ENCODE measurements around the gene DCDC2.
"Not testable (repeated sequence)": the region's sequence is repeated elsewhere in the genome, so short reads cannot be mapped to it uniquely, and the experiment has no call there.

The DCDC2 gene

DNA sequence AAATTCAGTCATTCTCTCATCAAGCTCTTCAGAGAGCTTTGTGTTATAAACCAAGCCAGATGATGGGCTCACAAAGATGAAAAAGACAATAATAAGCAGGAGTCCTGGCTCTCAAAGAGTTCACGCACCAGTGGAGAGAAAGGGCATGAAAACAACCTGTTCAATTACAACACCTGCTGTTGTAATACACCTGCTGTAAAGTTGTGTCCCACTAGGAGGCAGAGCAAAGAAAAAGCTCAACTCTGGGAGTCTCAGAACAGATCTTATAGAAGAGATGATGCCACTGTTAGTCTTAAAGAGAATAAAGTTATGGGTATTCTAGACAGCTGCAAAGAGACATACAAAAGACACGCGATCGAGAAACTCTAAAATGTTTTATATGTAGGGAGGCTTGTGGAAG lies 100.6 kb downstream of the DCDC2 start:
- no peak for DNase-seq (ENCODE audit: low read depth)

DNA sequence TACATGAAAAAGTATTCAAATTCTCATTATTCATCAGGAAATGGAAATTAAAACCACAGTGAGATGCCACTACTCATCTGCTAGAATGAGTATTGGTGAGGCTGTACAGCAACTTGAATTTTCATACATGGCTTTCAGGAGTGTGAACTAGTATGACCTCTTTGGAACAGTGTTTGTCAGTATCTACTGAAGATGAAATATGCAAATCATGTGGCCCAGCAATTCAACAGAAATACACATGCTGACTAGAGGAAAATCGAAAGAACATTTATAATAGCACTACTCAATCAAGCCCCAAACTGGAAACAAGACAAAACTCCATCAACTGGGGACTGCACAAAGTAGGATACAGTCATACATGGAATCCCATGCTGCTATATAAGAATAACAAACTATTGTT lies 102.2 kb downstream of the DCDC2 start:
- DNase-seq (ENCODE audit: low read depth), result no peak

- no peak for DNase-seq (ENCODE audit: low read depth)
Observed at GRCh38 chr6:24253360-24253759, 104.5 kb downstream of the DCDC2 start.

- no peak for DNase-seq (ENCODE audit: low read depth)
Observed at GRCh38 chr6:24252280-24252679, 105.6 kb downstream of the DCDC2 start.

DNA sequence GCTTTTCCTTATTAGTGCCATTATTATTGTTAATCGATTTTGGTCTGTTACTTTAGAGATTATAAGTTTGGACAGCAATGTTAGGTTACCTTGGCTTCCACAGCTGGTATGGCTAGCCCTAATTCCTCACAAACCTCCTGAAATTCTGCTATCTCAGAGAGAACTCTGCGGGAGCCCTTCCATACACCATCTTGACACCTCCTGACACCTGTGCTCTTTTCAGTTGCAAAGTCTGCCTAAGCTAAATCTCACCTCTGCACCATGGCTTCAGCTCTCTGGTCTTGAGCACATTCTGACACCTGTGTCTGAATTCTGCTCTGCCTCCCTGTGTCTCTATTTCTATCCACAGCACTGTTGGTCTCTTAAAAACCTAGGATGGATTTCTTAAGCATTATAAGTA lies 106.5 kb downstream of the DCDC2 start:
- no peak for DNase-seq (ENCODE audit: low read depth)

DNA sequence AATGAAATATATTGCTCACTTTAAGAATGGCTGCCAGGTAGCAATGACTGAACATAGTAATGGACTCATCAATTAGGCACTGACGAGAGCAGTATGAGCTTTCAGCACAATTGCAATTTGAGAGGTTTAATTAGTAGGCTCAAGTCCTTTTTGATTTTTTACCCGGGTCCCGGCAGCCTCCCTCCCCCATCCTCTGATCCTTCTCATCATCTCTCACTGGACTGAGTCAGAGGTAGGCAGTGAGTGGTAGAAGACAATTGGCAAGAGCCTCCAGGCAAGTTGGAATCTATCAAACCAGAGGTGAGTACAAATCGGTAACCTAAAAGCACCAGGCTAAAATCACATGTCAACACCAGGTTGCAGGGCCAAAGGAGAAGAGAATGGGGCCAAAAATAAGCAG lies 107.9 kb downstream of the DCDC2 start:
- DNase-seq (ENCODE audit: low read depth), result no peak

DNA sequence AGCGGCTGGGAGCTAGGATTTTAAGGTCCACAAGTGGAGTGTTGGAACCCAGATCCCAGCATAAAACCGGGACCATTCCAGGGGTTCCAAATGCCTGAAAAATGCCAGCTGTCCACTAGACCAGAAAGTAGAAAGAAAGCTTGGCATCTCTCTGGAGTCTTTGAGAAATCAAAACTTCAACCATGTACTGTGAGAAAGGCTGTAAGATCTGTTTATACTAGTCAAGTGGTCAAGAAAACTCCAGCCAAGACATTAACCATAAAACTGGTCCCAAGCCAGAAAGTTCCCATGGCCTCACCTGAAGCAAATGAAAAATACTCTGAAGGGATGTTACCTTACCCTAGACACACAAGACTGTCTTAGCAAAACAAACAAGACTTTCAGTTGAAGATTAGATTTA lies 112.6 kb downstream of the DCDC2 start:
- no peak for DNase-seq (ENCODE audit: low read depth)

- no peak for DNase-seq (ENCODE audit: low read depth)
Observed at GRCh38 chr6:24242924-24243323, 114.9 kb downstream of the DCDC2 start.

- not testable (repeated sequence) for DNase-seq (ENCODE audit: low read depth)
Observed at GRCh38 chr6:24241779-24242178, 116.1 kb downstream of the DCDC2 start.

GRCh38 chr6:24240943-24241342 lies 116.9 kb downstream of the DCDC2 start:
- DNase-seq (ENCODE audit: low read depth), result no peak

GRCh38 chr6:24240380-24240928 lies 117.4 kb downstream of the DCDC2 start:
- DNase-seq (ENCODE audit: low read depth), result no peak

DNA sequence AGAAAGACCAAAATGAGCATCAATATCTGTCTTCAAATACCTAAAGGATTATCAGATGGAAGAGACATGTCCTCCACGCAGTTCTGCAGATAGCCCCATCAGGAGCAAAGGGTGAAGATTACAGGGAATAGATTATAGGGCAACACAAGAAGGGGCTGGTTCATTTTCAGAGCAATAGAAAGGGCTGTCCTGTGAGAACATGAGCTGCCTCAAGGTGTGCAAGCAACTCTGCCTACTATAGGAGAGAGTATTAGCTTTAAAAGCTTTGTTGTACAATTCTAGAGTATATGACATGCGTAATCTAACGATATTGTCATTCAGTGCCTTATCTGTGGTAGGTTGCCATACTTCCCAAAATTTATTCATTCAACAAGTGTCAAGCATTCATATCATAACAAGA lies 119.2 kb downstream of the DCDC2 start:
- DNase-seq (ENCODE audit: low read depth), result no peak

DNA sequence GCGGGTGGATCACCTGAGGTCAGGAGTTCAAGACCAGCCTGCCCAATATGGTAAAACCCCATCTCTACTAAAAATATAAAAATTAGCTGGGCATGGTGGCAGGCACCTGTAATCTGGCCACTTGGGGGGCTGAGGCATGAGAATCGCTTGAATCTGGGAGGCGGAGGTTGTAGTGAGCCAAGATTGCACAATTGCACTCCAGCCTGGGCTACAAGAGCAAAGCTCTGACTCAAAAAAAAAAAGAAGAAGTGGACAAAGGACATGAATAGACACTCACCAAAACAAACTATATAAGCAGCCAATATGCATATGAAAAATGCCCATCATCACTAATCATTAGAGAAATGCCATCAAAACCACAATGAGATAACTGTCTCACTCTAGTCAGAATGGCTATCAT lies 121.1 kb downstream of the DCDC2 start:
- not testable (repeated sequence) for DNase-seq (ENCODE audit: low read depth)

DNA sequence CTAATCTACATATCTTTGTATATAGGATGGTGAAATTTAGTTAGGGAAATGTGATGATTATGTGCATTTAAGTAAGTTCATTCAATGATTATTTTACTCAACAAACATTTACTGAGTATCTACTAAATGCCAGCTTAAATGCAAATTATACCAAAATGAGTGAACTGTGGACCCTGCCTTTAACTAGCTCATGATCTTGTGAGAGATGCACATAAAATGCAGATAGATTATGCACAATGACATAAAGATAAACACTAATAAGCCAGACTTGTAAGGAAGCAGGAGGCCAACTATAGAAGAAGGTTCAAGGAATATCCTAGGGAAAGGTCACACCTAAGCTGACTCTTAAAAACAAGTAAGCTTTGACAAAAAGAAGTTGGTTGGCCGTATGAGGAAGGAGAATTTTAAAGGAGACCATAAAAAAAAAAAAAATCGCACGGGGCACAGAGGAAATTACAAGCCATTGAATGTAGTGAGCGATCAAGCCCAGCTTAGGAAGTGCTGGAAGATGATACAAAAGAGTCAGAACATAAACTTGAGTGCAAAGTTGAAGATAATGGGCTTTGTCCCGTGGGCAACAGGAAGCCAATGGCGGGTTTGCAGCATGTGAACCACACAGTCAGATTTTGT lies 123.9 kb downstream of the DCDC2 start:
- no peak for DNase-seq (ENCODE audit: low read depth)

DNA sequence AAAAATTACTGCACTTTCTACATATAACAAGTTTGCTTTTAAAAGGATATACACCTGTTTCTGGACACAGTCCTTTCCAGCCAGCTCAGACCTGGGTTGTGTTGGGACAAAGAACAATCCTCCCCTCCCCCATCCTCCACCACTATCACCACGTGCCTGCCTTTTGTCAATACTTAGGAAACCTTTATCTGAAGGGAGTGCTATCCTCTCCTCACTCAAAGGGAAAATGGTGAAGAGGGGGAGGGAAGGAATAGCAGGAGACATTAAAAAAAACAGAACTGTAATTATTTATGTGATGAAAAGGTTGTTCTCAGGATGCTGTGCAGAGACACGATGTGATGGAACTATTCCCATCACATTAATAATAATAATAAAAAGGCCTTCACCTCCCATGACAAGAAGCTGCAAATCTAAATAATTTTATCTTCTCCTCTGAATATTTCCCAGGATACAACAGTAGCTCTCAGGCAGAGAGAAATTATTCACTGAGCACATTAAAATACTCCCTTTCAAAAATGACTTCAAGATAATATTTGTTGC lies 126.4 kb downstream of the DCDC2 start:
- no peak for DNase-seq (ENCODE audit: low read depth)

GRCh38 chr6:24229696-24230405 lies 128.0 kb downstream of the DCDC2 start:
- no peak for DNase-seq (ENCODE audit: low read depth)

DNA sequence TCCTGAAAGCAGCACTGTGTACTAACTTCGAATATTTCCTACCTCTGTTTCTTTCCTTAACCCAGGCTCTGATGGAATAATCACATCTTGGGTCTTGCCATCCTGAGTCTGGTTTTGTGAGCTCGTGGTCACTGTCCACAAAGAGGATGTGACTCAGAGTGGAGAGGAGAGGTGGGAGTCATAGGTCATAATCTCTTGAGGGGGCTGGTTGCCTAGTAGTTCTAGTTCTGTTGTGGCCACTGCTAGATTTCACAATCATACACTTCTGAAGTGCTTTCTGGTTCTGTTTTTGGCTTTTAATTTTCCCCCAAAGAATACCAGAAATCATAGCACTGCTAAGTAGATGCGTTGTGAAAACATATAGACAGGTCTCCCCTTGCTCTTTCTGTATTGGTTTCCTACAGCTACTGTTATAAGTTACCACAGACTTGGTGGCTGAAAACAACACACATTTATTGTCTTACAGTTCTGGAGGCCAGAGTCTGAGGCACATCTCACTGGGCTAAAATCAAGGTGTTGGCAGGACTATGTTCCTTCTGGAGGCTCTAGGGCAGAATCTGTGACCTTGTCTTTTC lies 129.1 kb downstream of the DCDC2 start:
- peak; percentile 28 for DNase-seq (ENCODE audit: low read depth)

- DNase-seq (ENCODE audit: low read depth), result no peak
Observed at GRCh38 chr6:24228123-24228522, 129.7 kb downstream of the DCDC2 start.

DNA sequence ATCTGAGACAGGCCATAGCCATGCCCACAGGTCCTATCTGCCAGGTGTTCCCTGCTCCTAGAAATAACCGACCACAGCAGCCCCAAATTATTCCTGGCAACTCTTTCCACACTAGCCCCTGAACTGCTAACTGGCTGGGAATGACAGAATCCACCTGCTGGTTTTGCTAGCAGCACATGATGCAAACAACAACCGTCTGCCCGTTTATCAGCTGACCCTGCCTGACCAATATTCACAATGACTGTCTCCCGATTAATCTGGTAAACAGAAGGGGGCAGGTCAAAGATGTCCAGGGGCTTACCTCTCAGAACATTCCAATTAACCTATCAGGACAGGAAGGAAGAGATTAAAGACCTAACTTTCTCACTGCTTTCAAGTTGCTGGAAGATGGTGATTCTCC lies 130.3 kb downstream of the DCDC2 start:
- DNase-seq (ENCODE audit: low read depth), result no peak

DNA sequence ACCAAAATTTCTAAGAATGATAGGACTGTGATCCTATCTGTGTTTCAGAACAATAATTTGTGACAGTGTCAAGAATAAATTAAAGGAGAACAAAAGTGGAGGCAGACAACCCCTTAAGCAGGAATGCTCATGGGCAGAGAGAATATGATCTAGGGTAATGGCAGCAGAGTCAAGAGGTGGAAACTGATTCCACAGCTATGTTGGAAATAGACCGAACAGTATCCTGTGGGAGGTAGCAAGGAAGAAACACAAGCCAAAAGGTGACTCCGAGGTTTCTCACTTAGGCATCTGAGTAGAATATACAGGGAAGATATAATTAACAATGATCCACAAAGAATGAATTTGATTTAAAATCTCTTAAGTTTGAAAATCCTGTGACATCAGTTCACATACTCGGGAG lies 131.3 kb downstream of the DCDC2 start:
- DNase-seq (ENCODE audit: low read depth), result no peak

DNA sequence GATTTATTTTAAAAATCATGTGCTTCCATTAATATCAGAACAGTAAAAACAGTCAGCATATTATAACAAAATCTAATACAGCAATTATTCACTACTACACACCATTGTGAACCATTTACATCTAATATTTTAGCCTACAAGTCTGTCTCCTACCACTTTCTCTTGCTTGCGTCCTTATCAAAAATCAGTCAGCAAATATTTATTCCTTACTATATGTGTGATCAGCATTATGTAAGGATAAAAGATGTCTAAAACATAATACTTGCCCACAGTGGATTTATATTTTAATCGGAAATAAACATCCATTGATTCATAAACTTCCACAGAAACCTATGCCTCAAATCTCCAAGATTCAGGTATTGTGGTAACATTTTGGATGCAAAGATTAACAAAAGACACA lies 132.0 kb downstream of the DCDC2 start:
- DNase-seq (ENCODE audit: low read depth), result no peak

GRCh38 chr6:24223115-24223919 lies 134.5 kb downstream of the DCDC2 start:
- DNase-seq (ENCODE audit: low read depth), result no peak
